A549 (cell line): ENCODE measurements around the gene TAS2R60. TPM values are rescaled to one million over a fixed set of nuclear protein-coding genes. Genes with fewer than 3 reads are reported as not detected.

Experiments used
- ATAC-seq, 2 experiments: fragments of 200-7000 bp in 1 of 2; fragments of >200 bp in 1 of 2; cut with Nextera tagmentation in 1 of 2; cut with Tn5 transposase in 1 of 2; 3 replicates each; pipeline versions ENCODE4 v1.8.0 to v1.9.1; 2018 to 2020; ENCODE audit warnings: mild to moderate bottlenecking in 1 of 2, moderate library complexity in 1 of 2
- CTCF ChIA-PET: fragments of 300-600 bp; sonication (Branson Sonifier 250); formaldehyde crosslinking; extraction: SDS; loops from one replicate; lab custom pipeline; 2021; ENCODE audit warnings: antibody characterized with exemption, inconsistent platforms; lab: Yijun Ruan, JAX
- POLR2A ChIA-PET: fragments of 350-600 bp; formaldehyde crosslinking; extraction: SDS; loops from one replicate; lab custom pipeline; 2021; ENCODE audit warnings: antibody characterized with exemption, inconsistent platforms; lab: Yijun Ruan, JAX
- DNase-seq, 2 experiments: peaks; one replicate each; pipeline versions ENCODE4 v3.0.0 to v3.0.0-alpha.2; 2011 to 2016; ENCODE audit warnings: low read depth in 1 of 2, low spot score in 1 of 2
- FAIRE-seq: peaks from 2 replicates; lab custom pipeline; 2011; peaks lifted over from hg19 to GRCh38; lab: Jason Lieb, UNC
- H3K27ac ChIP-seq, 2 experiments: fragments of >200 bp; sonication (Bioruptor Twin); formaldehyde crosslinking; 3 replicates each; pipeline ENCODE4 v1.5.1; 2016 to 2017
- H3K4me1 ChIP-seq: fragments of >200 bp; sonication (Bioruptor Twin); formaldehyde crosslinking; 3 replicates; pipeline ENCODE4 v1.6.1; 2016
- H3K4me2 ChIP-seq: fragments of >200 bp; sonication (Bioruptor Twin); formaldehyde crosslinking; 3 replicates; pipeline ENCODE4 v1.6.1; 2016
- H3K4me3 ChIP-seq: fragments of >200 bp; sonication (Bioruptor Twin); formaldehyde crosslinking; 3 replicates; pipeline ENCODE4 v1.5.1; 2016
- H3K9me3 ChIP-seq: fragments of >200 bp; sonication (Bioruptor Twin); formaldehyde crosslinking; 3 replicates; pipeline ENCODE4 v1.6.1; 2016
- BCL3 ChIP-seq: fragments of >200 bp; sonication (Bioruptor Twin); formaldehyde crosslinking; IDR thresholded peaks from 3 replicates; pipeline ENCODE4 v1.6.1; 2016
- CBX2 ChIP-seq: fragments of 200-600 bp; sonication (generic); IDR thresholded peaks from 2 replicates; pipeline ENCODE4 v1.6.1; 2016; ENCODE audit warnings: low read depth, mild to moderate bottlenecking, borderline replicate concordance
- CEBPB ChIP-seq, 2 experiments: fragments of >200 bp in 1 of 2; sonication (Bioruptor Twin) in 1 of 2; formaldehyde crosslinking in 1 of 2; IDR thresholded peaks; 2 replicates each; pipeline ENCODE4 v1.6.1; 2012 to 2016
- EHMT2 ChIP-seq: fragments of 200-600 bp; sonication (generic); IDR thresholded peaks from 2 replicates; pipeline ENCODE4 v1.6.1; 2016; ENCODE audit warnings: antibody characterized with exemption, low read depth, mild to moderate bottlenecking, moderate library complexity
- ESRRA ChIP-seq: fragments of 150-350 bp; IDR thresholded peaks from 2 replicates; pipeline ENCODE4 v1.6.1; 2014; ENCODE audit warnings: mild to moderate bottlenecking, low read length, borderline replicate concordance
- FOSL2 ChIP-seq, 2 experiments: fragments of 450-650 bp in 1 of 2; fragments of >200 bp in 1 of 2; sonication (Bioruptor Twin) in 1 of 2; formaldehyde crosslinking; IDR thresholded peaks; 2 replicates each; pipeline versions ENCODE4 v1.5.0 to v1.6.1; 2016 to 2020; ENCODE audit warnings: mild to moderate bottlenecking in 1 of 2, moderate library complexity in 1 of 2
- GATA3 ChIP-seq: IDR thresholded peaks from 2 replicates; pipeline ENCODE4 v1.6.1; 2012; ENCODE audit warnings: borderline replicate concordance
- HES2 ChIP-seq: fragments of >200 bp; sonication (Bioruptor Twin); formaldehyde crosslinking; IDR thresholded peaks from 2 replicates; pipeline ENCODE4 v1.6.1; 2016
- HOXB5 ChIP-seq: fragments of 250-450 bp; sonication (Bioruptor Pico); IDR thresholded peaks from 2 replicates; pipeline ENCODE4 v1.5.0; 2020; ENCODE audit warnings: mild to moderate bottlenecking, moderate library complexity
- JUNB ChIP-seq: fragments of >200 bp; sonication (Bioruptor Twin); formaldehyde crosslinking; IDR thresholded peaks from 2 replicates; pipeline ENCODE4 v1.6.1; 2016
- KDM1A ChIP-seq: fragments of 200-600 bp; sonication (generic); IDR thresholded peaks from 2 replicates; pipeline ENCODE4 v1.6.1; 2016; ENCODE audit warnings: low read depth, mild to moderate bottlenecking
- NFE2L2 ChIP-seq: fragments of 150-350 bp; conservative IDR thresholded peaks from 2 replicates; pipeline ENCODE4 v1.6.1; 2014; ENCODE audit warnings: low read length
- NPAS2 ChIP-seq: fragments of 250-450 bp; sonication (Bioruptor Pico); IDR thresholded peaks from 2 replicates; pipeline ENCODE4 v1.8.0; 2022; ENCODE audit warnings: mild to moderate bottlenecking, moderate library complexity, borderline replicate concordance
- NR3C1 ChIP-seq: fragments of >200 bp; sonication (Bioruptor Twin); formaldehyde crosslinking; IDR thresholded peaks from 3 replicates; pipeline ENCODE4 v1.6.1; 2017
- RCOR1 ChIP-seq: fragments of 150-350 bp; IDR thresholded peaks from 2 replicates; pipeline ENCODE4 v1.6.1; 2014; ENCODE audit warnings: antibody characterized with exemption, low read length, low read depth
- REST ChIP-seq: fragments of 200-600 bp; sonication (generic); IDR thresholded peaks from 2 replicates; pipeline ENCODE4 v1.6.1; 2016; ENCODE audit warnings: antibody characterized with exemption, mild to moderate bottlenecking, moderate library complexity
- SMC3 ChIP-seq: fragments of >200 bp; sonication (Bioruptor Twin); formaldehyde crosslinking; IDR thresholded peaks from 3 replicates; pipeline ENCODE4 v1.6.1; 2018; ENCODE audit warnings: inconsistent platforms
- TFCP2L1 ChIP-seq: fragments of 250-450 bp; sonication (Bioruptor Pico); IDR thresholded peaks from 2 replicates; pipeline ENCODE4 v1.5.0; 2021; ENCODE audit warnings: mild to moderate bottlenecking
- TP53 ChIP-seq: fragments of 250-450 bp; sonication (Bioruptor Pico); IDR thresholded peaks from 2 replicates; pipeline ENCODE4 v1.5.0; 2021; ENCODE audit warnings: mild to moderate bottlenecking, moderate library complexity
- ZC3H11A ChIP-seq: fragments of 450-650 bp; IDR thresholded peaks from 2 replicates; pipeline ENCODE4 v1.6.1; 2014; ENCODE audit warnings: antibody characterized with exemption, mild to moderate bottlenecking
- ZFP36 ChIP-seq: fragments of 450-650 bp; IDR thresholded peaks from 2 replicates; pipeline ENCODE4 v1.6.1; 2014; ENCODE audit warnings: borderline replicate concordance; ENCODE audit not compliant: partially characterized antibody
- ZNF302 ChIP-seq: fragments of 250-450 bp; sonication (Bioruptor Pico); IDR thresholded peaks from 2 replicates; pipeline ENCODE4 v1.9.0; 2021; ENCODE audit warnings: inconsistent platforms, mild to moderate bottlenecking, moderate library complexity
- ZSCAN20 ChIP-seq: fragments of 250-450 bp; sonication (Bioruptor Pico); IDR thresholded peaks from 2 replicates; pipeline ENCODE4 v1.8.0; 2022; ENCODE audit warnings: mild to moderate bottlenecking, moderate library complexity
- WGBS: methylation state at CpG from one replicate; pipeline ENCODE4 v1.1.6; 2017; ENCODE audit errors: missing lambda C conversion rate; 5-methylcytosine and 5-hydroxymethylcytosine counted together
- polyA plus RNA-seq, 4 experiments: library from polyadenylated mRNA; depleted of rRNA in 3 of 4; stranded (reverse); fragments of >200 nt; fragmentation: RNase III in 1 of 4; extraction: RNeasy Plus Mini Kit Qiagen cat#74134 plus additional on column Dnase treatment in 1 of 4; gene quantifications; 2 replicates in 3 of 4; 3 replicates in 1 of 4; pipeline ENCODE4 v1.2.3, GENCODE V29; 2011 to 2017
- TF ChIP-seq, protein P1 (sequence below): fragments of 250-450 bp; sonication (Bioruptor Pico); IDR thresholded peaks from 2 replicates; pipeline ENCODE4 v1.5.0; 2021; ENCODE audit warnings: mild to moderate bottlenecking, moderate library complexity, borderline replicate concordance

The TAS2R60 gene
- polyA plus RNA-seq, 2 of the 4 experiments (the other 2 are of a cell fraction), result not detected

DNA sequence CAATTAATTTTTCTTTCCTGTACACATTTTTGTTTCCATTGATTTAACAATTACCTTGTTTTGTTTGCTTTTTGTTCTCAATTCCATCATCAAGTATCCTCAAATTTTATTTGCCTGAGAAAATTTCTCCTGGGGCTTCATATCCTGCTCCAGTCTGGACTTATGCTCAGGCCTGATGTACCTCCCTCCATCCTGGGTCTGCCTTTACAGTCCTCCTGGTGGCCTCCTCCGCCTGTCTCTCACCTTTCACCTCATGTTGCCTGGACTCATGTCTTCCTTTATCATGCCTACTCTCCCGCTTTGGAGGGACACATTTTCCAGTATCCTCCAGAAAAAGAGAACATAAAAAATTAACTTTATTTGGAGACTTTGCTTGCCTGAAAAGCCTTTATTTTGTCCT is 12.1 kb upstream of the TAS2R60 start:
- no peak for TF ChIP-seq NPAS2 (CRISPR knock-in tag)
- TF ChIP-seq GATA3, result no peak
- TF ChIP-seq ZNF302 (CRISPR knock-in tag), result no peak
- no peak for TF ChIP-seq TP53
- TF ChIP-seq ESRRA, result no peak
- no peak for TF ChIP-seq HES2
- TF ChIP-seq HOXB5, result no peak
- TF ChIP-seq, all 56 proteins: peak for 0
- POLR2A ChIA-PET, result no interaction called here
- WGBS, result 57% methylated on average over 2 of the region's 2 CpGs

GRCh38 chr7:143433759-143434158 is 9.5 kb upstream of the TAS2R60 start:
- no peak overlapping the region for H3K27ac ChIP-seq
- no peak for FAIRE-seq
- no peak for ATAC-seq
- no peak for DNase-seq
- TF ChIP-seq FOSL2 (IDR thresholded peaks at IDR 0.05) (no peak), FOSL2 (CRISPR knock-in tag; IDR thresholded peaks at IDR 0.05) (no peak), REST (no peak)
- TF ChIP-seq, protein P1, sequence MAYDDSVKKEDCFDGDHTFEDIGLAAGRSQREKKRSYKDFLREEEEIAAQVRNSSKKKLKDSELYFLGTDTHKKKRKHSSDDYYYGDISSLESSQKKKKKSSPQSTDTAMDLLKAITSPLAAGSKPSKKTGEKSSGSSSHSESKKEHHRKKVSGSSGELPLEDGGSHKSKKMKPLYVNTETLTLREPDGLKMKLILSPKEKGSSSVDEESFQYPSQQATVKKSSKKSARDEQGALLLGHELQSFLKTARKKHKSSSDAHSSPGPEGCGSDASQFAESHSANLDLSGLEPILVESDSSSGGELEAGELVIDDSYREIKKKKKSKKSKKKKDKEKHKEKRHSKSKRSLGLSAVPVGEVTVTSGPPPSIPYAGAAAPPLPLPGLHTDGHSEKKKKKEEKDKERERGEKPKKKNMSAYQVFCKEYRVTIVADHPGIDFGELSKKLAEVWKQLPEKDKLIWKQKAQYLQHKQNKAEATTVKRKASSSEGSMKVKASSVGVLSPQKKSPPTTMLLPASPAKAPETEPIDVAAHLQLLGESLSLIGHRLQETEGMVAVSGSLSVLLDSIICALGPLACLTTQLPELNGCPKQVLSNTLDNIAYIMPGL (CRISPR knock-in tag), result no peak
- POLR2A ChIA-PET, result no interaction called here
- WGBS, result 28% methylated on average over 4 of the region's 4 CpGs
- CTCF ChIA-PET, result interaction anchor here (0.8 to 1.7 kb wide), 2 partner anchors 12 to 17 kb away, joined by 3 to 4 read pairs; no protein-coding TSS in a partner anchor
- H3K4me3 ChIP-seq, result no peak overlapping the region
- 0 out of 3 replicates have a peak, but pooled peaks cover 8% of the 10 kb centered on the region for H3K4me1 ChIP-seq
- H3K9me3 ChIP-seq, result no peaks in the 10 kb centered on the region
- no peak overlapping the region for H3K4me2 ChIP-seq

More for the DNA sequence above, 12.1 kb upstream of the TAS2R60 start:
- ATAC-seq, result no peak
- H3K27ac ChIP-seq, result no peak overlapping the region
- no peaks in the 10 kb centered on the region for H3K9me3 ChIP-seq
- 0 out of 3 replicates have a peak, but pooled peaks cover 8% of the 10 kb centered on the region for H3K4me1 ChIP-seq
- CTCF ChIA-PET, result interaction anchor here (1.7 kb wide), 1 partner anchor 14 kb away, joined by 4 read pairs; no protein-coding TSS in a partner anchor
- no peak for DNase-seq
- H3K4me3 ChIP-seq, result no peak overlapping the region
- FAIRE-seq, result no peak
- H3K4me2 ChIP-seq, result no peak overlapping the region

DNA sequence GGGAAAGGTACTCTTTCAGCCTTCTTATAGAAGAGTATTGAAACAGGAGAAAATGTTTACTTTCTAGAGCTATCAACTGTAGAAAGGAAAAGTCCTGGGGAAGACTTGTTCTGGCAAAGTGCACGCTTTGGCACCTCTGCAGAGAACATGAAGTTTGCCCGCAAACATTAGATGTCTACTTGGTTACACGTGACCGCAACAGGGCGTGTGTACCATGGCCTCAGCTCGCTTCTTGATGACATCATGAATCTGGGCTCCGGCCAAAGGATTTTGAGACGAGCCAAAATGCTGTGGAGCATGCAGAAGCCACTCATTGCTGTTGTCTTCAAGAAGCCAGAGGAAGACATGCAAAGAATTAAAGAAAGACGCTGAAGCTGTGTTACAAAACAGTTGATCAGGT is 8.6 kb upstream of the TAS2R60 start:
- POLR2A ChIA-PET, result no interaction called here
- ATAC-seq, result peak; percentile 39 to 44; a peak in 3 of 6 replicates
- Histone ChIP-seq H3K4me2 (peak overlapping the region; percentile 43), H3K9me3 (no peaks in the 10 kb centered on the region), H3K4me1 (0 out of 3 replicates have a peak, but pooled peaks cover 8% of the 10 kb centered on the region), H3K27ac (no peak overlapping the region), H3K4me3 (no peak overlapping the region)
- WGBS, result 38% methylated on average over 9 of the region's 9 CpGs
- DNase-seq, result peak in 1 of 2 experiments; percentile 29
- FAIRE-seq, result no peak
- TF ChIP-seq NFE2L2, result no peak
- TF ChIP-seq RCOR1, result no peak
- TF ChIP-seq TFCP2L1 (CRISPR knock-in tag), result no peak
- TF ChIP-seq EHMT2, result no peak
- TF ChIP-seq CBX2, result no peak
- TF ChIP-seq BCL3, result no peak
- no peak for TF ChIP-seq HOXB5
- no peak for TF ChIP-seq CEBPB (IDR thresholded peaks at IDR 0.05)
- TF ChIP-seq TP53, result no peak
- no peak for TF ChIP-seq JUNB
- TF ChIP-seq ZNF302 (CRISPR knock-in tag), result no peak
- TF ChIP-seq NR3C1, result no peak
- TF ChIP-seq SMC3, result no peak
- no peak for TF ChIP-seq ZC3H11A
- no peak for TF ChIP-seq ZFP36
- TF ChIP-seq KDM1A, result no peak
- no peak for TF ChIP-seq ZSCAN20 (CRISPR knock-in tag)
- CTCF ChIA-PET, result interaction anchor here (0.6 to 1.7 kb wide), 2 partner anchors 18 to 77 kb away, joined by 3 to 4 read pairs; no protein-coding TSS in a partner anchor
